Measurements from ENCODE around the gene SPINDOC. TPM values are rescaled to one million over a fixed set of nuclear protein-coding genes. Genes with fewer than 3 reads are reported as not detected.
A peak's percentile ranks its signal among the peaks of the same experiment; 100 is the strongest.

The SPINDOC gene
- total and polyA plus RNA-seq, 9 of the 15 experiments (the other 6 are each of a cell fraction or from before 2014, with no cell fraction given), result 0.70 to 36.3 (median 19.6) TPM

- ATAC-seq, result no peak
- Histone ChIP-seq H3K9ac (ENCODE audit: insufficient read depth in 1 of 2, low read depth in 2 of 2, low read length in 2 of 2) (peak overlapping the region in 1 of 2 experiments; percentile 53; a peak in 3 of 4 replicates), H3K4me3 (no peak overlapping the region), H3K4me2 (ENCODE audit: insufficient read depth, low read length) (no peak overlapping the region; the same call in 1 of the 2 replicates), H3K36me3 (ENCODE audit: control insufficient read depth, insufficient read depth, low read length) (peaks cover 18% of the 10 kb centered on the region; the same call in 2 of the 3 replicates), H3K27ac (ENCODE audit: extremely low read depth, low read depth, low read length) (no peak overlapping the region), H3K27me3 (ENCODE audit: control insufficient read depth in 2 of 2, insufficient read depth in 2 of 2, low read length in 2 of 2) (no peaks in the 10 kb centered on the region), H3K79me2 (ENCODE audit: control insufficient read depth, insufficient read depth, low read length) (peaks cover 38% of the 10 kb centered on the region), H2AFZ (ENCODE audit: low read depth, low read length) (peak overlapping the region; percentile 92), H3K4me1 (replicated peaks in 1 of 2; ENCODE audit: control insufficient read depth in 2 of 2, insufficient read depth in 2 of 2, low read length in 2 of 2) (peaks cover 20 to 27% of the 10 kb centered on the region in 2 experiments; a peak in 4 of 5 replicates), H4K20me1 (replicated peaks; ENCODE audit: control insufficient read depth, insufficient read depth, low read length) (peaks cover 27% of the 10 kb centered on the region), H3K9me3 (replicated peaks; ENCODE audit: control insufficient read depth, insufficient read depth, low read depth, low read length) (no peaks in the 10 kb centered on the region), H3K9me1 (ENCODE audit: control insufficient read depth, insufficient read depth, low read length) (no peaks in the 10 kb centered on the region)
- DNase-seq (ENCODE audit: extremely low read depth in 1 of 4, low spot score in 3 of 4), result no peak
- POLR2A ChIA-PET, result interaction anchor here (1.6 kb wide), 1 partner anchor 15 kb away, joined by 4 read pairs; no protein-coding TSS in a partner anchor
- WGBS (ENCODE audit: insufficient coverage, low coverage, missing lambda C conversion rate), result 36% methylated on average over 5 of the region's 5 CpGs
- CTCF ChIA-PET (ENCODE audit: low intra/inter-chr PET ratio), result interaction anchor here (2.5 to 2.8 kb wide), 3 partner anchors 34 to 108 kb away, joined by 12 to 21 read pairs (median 13); no protein-coding TSS in a partner anchor
- no TSS peak for BruUV-seq (replicated peaks)
- TF ChIP-seq SPI1 (IDR thresholded peaks at IDR 0.05; ENCODE audit: borderline replicate concordance, low read depth, low read length) (peak; percentile 49; the same call in 1 of the 2 replicates), CREB3L1 (IDR thresholded peaks at IDR 0.05; ENCODE audit: borderline replicate concordance, low read depth) (no peak), CHD1 (IDR thresholded peaks at IDR 0.05; ENCODE audit: low read length) (no peak), ZNF143 (CRISPR knock-in tag; IDR thresholded peaks at IDR 0.05) (peak; percentile 33; the same call in 1 of the 2 replicates), KHSRP (IDR thresholded peaks at IDR 0.05) (no peak), ETS2 (tag; IDR thresholded peaks at IDR 0.05; ENCODE audit: borderline replicate concordance, poor library complexity, severe bottlenecking) (no peak)
- intact Hi-C loops (cut with micrococcal nuclease), result loop anchor here (1.0 to 10.0 kb wide), 6 partner anchors 35 to 467 kb away; partner anchors contain the start of genes CATSPERZ, ESRRA and ZFTA
- FAIRE-seq, result no peak
- in situ Hi-C loops (cut with MboI), result loop anchor here (5.0 to 10.0 kb wide), 2 partner anchors 107 to 310 kb away; no protein-coding TSS in a partner anchor
Observed at GRCh38 chr11:63837739-63838138, 24.5 kb downstream of the SPINDOC start.

All from K562 (cell line).